ENCODE measurements around the gene PLXDC2. TPM values are rescaled to one million over a fixed set of nuclear protein-coding genes. Genes with fewer than 3 reads are reported as not detected.

The PLXDC2 gene
- total and polyA plus RNA-seq, 2 experiments from 2014 or later, result 13.5 to 19.4 TPM

- TF ChIP-seq ZNF462 (CRISPR knock-in tag; IDR thresholded peaks at IDR 0.05) (no peak), POLR2AphosphoS5 (IDR thresholded peaks at IDR 0.05; ENCODE audit: low read depth) (no peak), STAT1 (IDR thresholded peaks at IDR 0.05; ENCODE audit: unreplicated experiment) (no peak), ZNF331 (CRISPR knock-in tag; IDR thresholded peaks at IDR 0.05; ENCODE audit: low read depth) (no peak), ZNF114 (CRISPR knock-in tag; IDR thresholded peaks at IDR 0.05) (no peak)
Measured at GRCh38 chr10:19801369-19801768, 14.9 kb upstream of the PLXDC2 start (continued).

GRCh38 chr10:19803676-19804075 is 12.6 kb upstream of the PLXDC2 start:
- Histone ChIP-seq H3K4me3 (no peak overlapping the region), H2AFZ (no peak overlapping the region), H3K27me3 (ENCODE audit: insufficient read depth) (no peaks in the 10 kb centered on the region), H3K4me2 (no peak overlapping the region), H3K4me1 (ENCODE audit: insufficient read depth) (no peaks in the 10 kb centered on the region), H3F3A (replicated peaks; ENCODE audit: low read depth) (no peaks in the 10 kb centered on the region), H3K79me2 (replicated peaks; ENCODE audit: insufficient read depth) (no peaks in the 10 kb centered on the region), H4K20me1 (replicated peaks; ENCODE audit: insufficient read depth) (no peaks in the 10 kb centered on the region), H3K36me3 (ENCODE audit: insufficient read depth) (no peaks in the 10 kb centered on the region), H3K9me2 (ENCODE audit: insufficient read depth) (no peaks in the 10 kb centered on the region), H3K27ac (ENCODE audit: low read depth) (no peak overlapping the region)
- DNase-seq (ENCODE audit: low spot score) (no peak), ATAC-seq (no peak)
- Mint-ChIP-seq H3K36me3 (ENCODE audit: low read depth) (peaks cover 7% of the 10 kb centered on the region; the same call in 1 of the 3 replicates), H3K27ac (no peak overlapping the region), H3K27me3 (ENCODE audit: insufficient read depth, low read depth, poor library complexity) (peaks cover 2% of the 10 kb centered on the region), H3K4me1 (no peaks in the 10 kb centered on the region), H3K4me3 (no peak overlapping the region), H3K9me3 (peaks cover 9% of the 10 kb centered on the region; the same call in 2 of the 3 replicates)
- TF ChIP-seq ZNF114 (CRISPR knock-in tag; IDR thresholded peaks at IDR 0.05) (no peak), EZH2 (IDR thresholded peaks at IDR 0.05; ENCODE audit: low read depth, unreplicated experiment) (no peak), CTCF (conservative IDR thresholded peaks at IDR 0.05; ENCODE audit: low read depth in 2 of 2) (no peak), ETS1 (IDR thresholded peaks at IDR 0.05) (no peak), STAT1 (IDR thresholded peaks at IDR 0.05; ENCODE audit: unreplicated experiment) (no peak)
